H9 (cell line): ENCODE results near the gene COPG1. TPM values are rescaled to one million over a fixed set of nuclear protein-coding genes. Genes with fewer than 3 reads are reported as not detected.

Experiments used
- DNase-seq: peaks from one replicate; pipeline ENCODE4 v3.0.0-alpha.2; 2017
- H2AFZ ChIP-seq: one replicate; pipeline ENCODE4 v1.6.1; 2013; ENCODE audit warnings: mild to moderate bottlenecking, low read length, control low read depth, moderate library complexity
- H2AK5ac ChIP-seq: 2 replicates; pipeline ENCODE4 v1.6.1; 2013; ENCODE audit warnings: low read length, control low read depth, mixed read lengths; ENCODE audit not compliant: insufficient read length
- H2BK120ac ChIP-seq: one replicate; pipeline ENCODE4 v1.6.1; 2013; ENCODE audit warnings: low read depth, mild to moderate bottlenecking, low read length, control low read depth, inconsistent platforms; ENCODE audit not compliant: poor library complexity, severe bottlenecking
- H2BK12ac ChIP-seq: 2 replicates; pipeline ENCODE4 v1.6.1; 2013; ENCODE audit warnings: low read length, control low read depth, mixed read lengths, low read depth; ENCODE audit not compliant: insufficient read length
- H2BK15ac ChIP-seq: 2 replicates; pipeline ENCODE4 v1.6.1; 2013; ENCODE audit warnings: low read depth, low read length, control low read depth
- H2BK20ac ChIP-seq: one replicate; pipeline ENCODE4 v1.6.1; 2013; ENCODE audit warnings: low read depth, mild to moderate bottlenecking, low read length, control low read depth, inconsistent platforms; ENCODE audit not compliant: poor library complexity, severe bottlenecking
- H2BK5ac ChIP-seq: 2 replicates; pipeline ENCODE4 v1.6.1; 2013; ENCODE audit warnings: low read length, control low read depth, mixed read lengths; ENCODE audit not compliant: insufficient read length
- H3K14ac ChIP-seq: 2 replicates; pipeline ENCODE4 v1.6.1; 2013; ENCODE audit warnings: low read length, control low read depth; ENCODE audit not compliant: insufficient read depth
- H3K18ac ChIP-seq: 2 replicates; pipeline ENCODE4 v1.6.1; 2013; ENCODE audit warnings: low read depth, mild to moderate bottlenecking, mixed read lengths, low read length, control low read depth; ENCODE audit not compliant: insufficient read length
- H3K23ac ChIP-seq: 2 replicates; pipeline ENCODE4 v1.6.1; 2013; ENCODE audit warnings: low read length, control low read depth, mixed read lengths, low read depth; ENCODE audit not compliant: insufficient read length
- H3K23me2 ChIP-seq: 2 replicates; pipeline ENCODE4 v1.6.1; 2013; ENCODE audit warnings: low read depth, mild to moderate bottlenecking, mixed read lengths, low read length, control low read depth; ENCODE audit not compliant: insufficient read length, poor library complexity, severe bottlenecking
- H3K27ac ChIP-seq: 2 replicates; pipeline ENCODE4 v1.5.1; 2013; ENCODE audit warnings: low read length, control low read depth, mixed read lengths, low read depth; ENCODE audit not compliant: insufficient read length
- H3K27me3 ChIP-seq: 2 replicates; pipeline ENCODE4 v1.6.1; 2013; ENCODE audit warnings: low read length, control low read depth, inconsistent platforms; ENCODE audit not compliant: insufficient read depth
- H3K4ac ChIP-seq: 2 replicates; pipeline ENCODE4 v1.6.1; 2013; ENCODE audit warnings: low read depth, mild to moderate bottlenecking, control low read depth, inconsistent platforms, low read length, moderate library complexity
- H3K4me1 ChIP-seq: 2 replicates; pipeline ENCODE4 v1.6.1; 2013; ENCODE audit warnings: low read length, control low read depth, inconsistent platforms; ENCODE audit not compliant: insufficient read depth
- H3K4me2 ChIP-seq: 2 replicates; pipeline ENCODE4 v1.6.1; 2013; ENCODE audit warnings: low read length, control low read depth, mixed read lengths; ENCODE audit not compliant: insufficient read length, insufficient read depth
- H3K56ac ChIP-seq: 2 replicates; pipeline ENCODE4 v1.6.1; 2013; ENCODE audit warnings: low read depth, mild to moderate bottlenecking, mixed read lengths, low read length, control low read depth; ENCODE audit not compliant: insufficient read length
- H3K79me1 ChIP-seq: 2 replicates; pipeline ENCODE4 v1.6.1; 2013; ENCODE audit warnings: low read depth, mild to moderate bottlenecking, moderate library complexity, low read length, control low read depth, inconsistent platforms; ENCODE audit not compliant: insufficient read depth, poor library complexity, severe bottlenecking
- H3K79me2 ChIP-seq: 2 replicates; pipeline ENCODE4 v1.6.1; 2013; ENCODE audit warnings: low read length, control low read depth, inconsistent platforms; ENCODE audit not compliant: insufficient read depth
- H3K9ac ChIP-seq: 2 replicates; pipeline ENCODE4 v1.6.1; 2013; ENCODE audit warnings: low read length, control low read depth, mixed read lengths; ENCODE audit not compliant: insufficient read length; ENCODE audit errors: extremely low read depth
- H3K9me3 ChIP-seq: one replicate; pipeline ENCODE4 v1.6.1; 2013; ENCODE audit warnings: low read depth, low read length, inconsistent platforms; ENCODE audit not compliant: control insufficient read depth
- H3T11ph ChIP-seq: one replicate; pipeline ENCODE4 v1.6.1; 2013; ENCODE audit warnings: mild to moderate bottlenecking, low read length, control low read depth, inconsistent platforms
- H4K20me1 ChIP-seq: one replicate; pipeline ENCODE4 v1.6.1; 2013; ENCODE audit not compliant: control insufficient read depth, insufficient read length, insufficient read depth
- H4K5ac ChIP-seq: 2 replicates; pipeline ENCODE4 v1.6.1; 2013; ENCODE audit warnings: low read depth, mild to moderate bottlenecking, mixed read lengths, low read length, control low read depth; ENCODE audit not compliant: insufficient read length
- H4K8ac ChIP-seq: replicated peaks from 2 replicates; pipeline ENCODE4 v1.6.1; 2013; ENCODE audit warnings: low read length, control low read depth, mixed read lengths, low read depth; ENCODE audit not compliant: insufficient read length
- H4K91ac ChIP-seq: 2 replicates; pipeline ENCODE4 v1.6.1; 2013; ENCODE audit warnings: low read depth, mild to moderate bottlenecking, moderate library complexity, mixed read lengths, low read length, control low read depth; ENCODE audit not compliant: insufficient read length
- H3K27ac Mint-ChIP-seq, 3 experiments: 2 replicates in 2 of 3; 3 replicates in 1 of 3; pipeline ENCODE4 v1.8.0; 2020 to 2021; ENCODE audit warnings: mixed read lengths in 3 of 3, mild to moderate bottlenecking in 1 of 3, moderate library complexity in 1 of 3
- H3K27me3 Mint-ChIP-seq: 2 replicates; pipeline ENCODE4 v1.8.0; 2021; ENCODE audit warnings: low read depth, mild to moderate bottlenecking, moderate library complexity, mixed read lengths
- H3K36me3 Mint-ChIP-seq, 3 experiments: 2 replicates in 2 of 3; 3 replicates in 1 of 3; pipeline ENCODE4 v1.8.0; 2020 to 2021; ENCODE audit warnings: low read depth in 3 of 3, mixed read lengths in 3 of 3; ENCODE audit not compliant: insufficient read depth in 1 of 3
- H3K4me1 Mint-ChIP-seq, 2 experiments: 2 replicates each; pipeline ENCODE4 v1.8.0; 2020; ENCODE audit warnings: mixed read lengths in 2 of 2
- H3K4me3 Mint-ChIP-seq, 2 experiments: 2 replicates in 1 of 2; 3 replicates in 1 of 2; pipeline ENCODE4 v1.8.0; 2020 to 2021; ENCODE audit warnings: mild to moderate bottlenecking in 2 of 2, mixed read lengths in 2 of 2, moderate library complexity in 1 of 2
- H3K9me3 Mint-ChIP-seq, 2 experiments: 2 replicates in 1 of 2; 3 replicates in 1 of 2; pipeline ENCODE4 v1.8.0; 2020; ENCODE audit warnings: mild to moderate bottlenecking in 2 of 2, mixed read lengths in 2 of 2, moderate library complexity in 1 of 2
- CTCF ChIP-seq: fragments of 200-600 bp; sonication (generic); conservative IDR thresholded peaks from 3 replicates; pipeline ENCODE4 v1.8.0; 2021; ENCODE audit warnings: antibody characterized with exemption, mild to moderate bottlenecking
- WGBS: extraction: QIAGEN DNeasy Blood & Tissue Kit; methylation state at CpG from one replicate; pipeline ENCODE4 v1.1.7; 2013; ENCODE audit warnings: missing lambda C conversion rate, low lambda C conversion rate, mixed read lengths; ENCODE audit not compliant: insufficient read length; ENCODE audit errors: extremely low coverage; 5-methylcytosine and 5-hydroxymethylcytosine counted together
- total RNA-seq: library from RNA; stranded (reverse); gene quantifications from 2 replicates; pipeline ENCODE4 v1.2.1, GENCODE V29; 2021

The COPG1 gene
- total RNA-seq, 1 experiment from 2014 or later = 147 TPM

GRCh38 chr3:129286081-129286480 lies 36.7 kb downstream of the COPG1 start:
- Histone ChIP-seq H2BK20ac (no peak overlapping the region), H3K27me3 (no peaks in the 10 kb centered on the region), H3K56ac (no peak overlapping the region), H3K23ac (no peak overlapping the region), H3K14ac (no peak overlapping the region), H4K20me1 (no peaks in the 10 kb centered on the region), H3K23me2 (no peaks in the 10 kb centered on the region), H3K4me2 (no peak overlapping the region), H3K9ac (no peak overlapping the region), H4K8ac (no peak overlapping the region), H2AK5ac (no peak overlapping the region), H2BK120ac (no peak overlapping the region), H3K4ac (no peak overlapping the region), H2BK15ac (no peak overlapping the region), H3K27ac (no peak overlapping the region), H2AFZ (no peak overlapping the region), H3K79me1 (peaks cover 2% of the 10 kb centered on the region), H3K9me3 (no peaks in the 10 kb centered on the region), H3K79me2 (no peaks in the 10 kb centered on the region), H3T11ph (no peak overlapping the region), H4K91ac (no peak overlapping the region), H3K18ac (no peak overlapping the region), H3K4me1 (no peaks in the 10 kb centered on the region; the same call in 1 of the 2 replicates), H2BK5ac (no peak overlapping the region), H2BK12ac (no peak overlapping the region), H4K5ac (no peak overlapping the region)
- Mint-ChIP-seq H3K27me3 (no peaks in the 10 kb centered on the region), H3K9me3 (no peaks in the 10 kb centered on the region), H3K4me1 (peaks cover 0 to 4% of the 10 kb centered on the region in 2 experiments; a peak in 1 of 4 replicates), H3K36me3 (peaks cover 3 to 36% (median 28%) of the 10 kb centered on the region in 3 experiments; a peak in 6 of 7 replicates), H3K27ac (no peak overlapping the region), H3K4me3 (no peak overlapping the region)
- no CpG with 5 or more reads among the region's 2 CpGs for WGBS
- TF ChIP-seq CTCF = no peak
- no peak for DNase-seq
